DND-41 (cell line): Measurements from ENCODE around the gene OR10A5.

Experiments
- EZH2 ChIP-seq: IDR thresholded peaks from 3 replicates; pipeline ENCODE4 v1.6.1; 2012; ENCODE audit warnings: borderline replicate concordance, low read depth, mild to moderate bottlenecking, moderate library complexity, low read length, inconsistent platforms; ENCODE audit not compliant: severe bottlenecking
- TF ChIP-seq, protein P1 (sequence below): IDR thresholded peaks from 2 replicates; pipeline ENCODE4 v1.5.1; 2012; ENCODE audit warnings: borderline replicate concordance, low read length, moderate library complexity, mild to moderate bottlenecking; ENCODE audit not compliant: poor library complexity, severe bottlenecking; ENCODE audit errors: extremely low read depth

DNA sequence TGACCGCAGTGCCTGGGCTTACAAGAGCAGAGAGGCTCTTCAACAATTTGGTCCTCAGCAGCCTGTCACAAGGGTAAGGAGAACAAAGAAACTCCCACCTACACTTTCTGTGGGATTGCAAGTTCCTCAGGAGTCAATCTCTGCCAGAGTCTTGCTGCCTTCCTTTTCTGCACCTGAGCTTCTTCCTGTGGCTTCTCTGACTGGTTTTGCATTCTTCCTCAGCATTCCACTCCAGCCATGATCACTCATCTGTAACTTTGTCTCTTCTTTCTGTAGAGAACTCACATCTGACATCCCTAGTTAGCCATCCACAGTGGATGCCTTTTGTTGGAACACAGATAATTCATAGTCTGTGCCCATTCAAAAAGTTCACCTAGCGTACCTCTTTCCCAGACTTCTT, 31.8 kb upstream of the OR10A5 start:
- no peak for TF ChIP-seq EZH2
- TF ChIP-seq, protein P1, sequence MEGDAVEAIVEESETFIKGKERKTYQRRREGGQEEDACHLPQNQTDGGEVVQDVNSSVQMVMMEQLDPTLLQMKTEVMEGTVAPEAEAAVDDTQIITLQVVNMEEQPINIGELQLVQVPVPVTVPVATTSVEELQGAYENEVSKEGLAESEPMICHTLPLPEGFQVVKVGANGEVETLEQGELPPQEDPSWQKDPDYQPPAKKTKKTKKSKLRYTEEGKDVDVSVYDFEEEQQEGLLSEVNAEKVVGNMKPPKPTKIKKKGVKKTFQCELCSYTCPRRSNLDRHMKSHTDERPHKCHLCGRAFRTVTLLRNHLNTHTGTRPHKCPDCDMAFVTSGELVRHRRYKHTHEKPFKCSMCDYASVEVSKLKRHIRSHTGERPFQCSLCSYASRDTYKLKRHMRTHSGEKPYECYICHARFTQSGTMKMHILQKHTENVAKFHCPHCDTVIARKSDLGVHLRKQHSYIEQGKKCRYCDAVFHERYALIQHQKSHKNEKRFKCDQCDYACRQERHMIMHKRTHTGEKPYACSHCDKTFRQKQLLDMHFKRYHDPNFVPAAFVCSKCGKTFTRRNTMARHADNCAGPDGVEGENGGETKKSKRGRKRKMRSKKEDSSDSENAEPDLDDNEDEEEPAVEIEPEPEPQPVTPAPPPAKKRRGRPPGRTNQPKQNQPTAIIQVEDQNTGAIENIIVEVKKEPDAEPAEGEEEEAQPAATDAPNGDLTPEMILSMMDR, result no peak
